Measurements from ENCODE around the gene PIAS2. TPM values are rescaled to one million over a fixed set of nuclear protein-coding genes. Genes with fewer than 3 reads are reported as not detected.

The PIAS2 gene
- total and polyA plus RNA-seq, 9 of the 15 experiments (the other 6 are each of a cell fraction or from before 2014, with no cell fraction given), result 2.9 to 23.9 (median 12.0) TPM

- TF ChIP-seq HMGN3 (IDR thresholded peaks at IDR 0.05; ENCODE audit: borderline replicate concordance, extremely low read depth, insufficient read length, low read depth, low read length) (peak; percentile 35), ZNF707 (CRISPR knock-in tag; conservative IDR thresholded peaks at IDR 0.05) (no peak), ZEB2 (IDR thresholded peaks at IDR 0.05) (peak; percentile 55; the same call in 1 of the 2 replicates), ZBTB49 (CRISPR knock-in tag; IDR thresholded peaks at IDR 0.05; ENCODE audit: borderline replicate concordance) (no peak), HDAC1 (IDR thresholded peaks at IDR 0.05) (peak in 1 of 2 experiments; percentile 48; a peak in 1 of 4 replicates), MTA2 (IDR thresholded peaks at IDR 0.05; ENCODE audit: low read depth) (peak; percentile 69), TCF3 (CRISPR knock-in tag; IDR thresholded peaks at IDR 0.05) (peak; percentile 76), ZNF395 (CRISPR knock-in tag; IDR thresholded peaks at IDR 0.05) (no peak), PKNOX1 (IDR thresholded peaks at IDR 0.05) (peak; percentile 55), HDAC3 (IDR thresholded peaks at IDR 0.05; ENCODE audit: borderline replicate concordance, partially characterized antibody) (peak; percentile 35), NFIC (IDR thresholded peaks at IDR 0.05) (peak; percentile 63), NCOR1 (IDR thresholded peaks at IDR 0.05) (peak; percentile 78), SOX6 (IDR thresholded peaks at IDR 0.05) (peak; percentile 79), ZNF57 (CRISPR knock-in tag; IDR thresholded peaks at IDR 0.05) (no peak), HIVEP1 (CRISPR knock-in tag; IDR thresholded peaks at IDR 0.05) (no peak), FOXA3 (CRISPR knock-in tag; conservative IDR thresholded peaks at IDR 0.05 in 1 of 2, IDR thresholded peaks at IDR 0.05 in 1 of 2) (no peak), ZNF12 (CRISPR knock-in tag; IDR thresholded peaks at IDR 0.05) (no peak), CCNT2 (IDR thresholded peaks at IDR 0.05; ENCODE audit: borderline replicate concordance, extremely low read depth, insufficient read length, low read depth, low read length) (peak; percentile 86), BHLHE40 (IDR thresholded peaks at IDR 0.05; ENCODE audit: low read length) (no peak), NCOA2 (IDR thresholded peaks at IDR 0.05; ENCODE audit: partially characterized antibody in 2 of 2) (no peak)
- TF ChIP-seq, protein P1, sequence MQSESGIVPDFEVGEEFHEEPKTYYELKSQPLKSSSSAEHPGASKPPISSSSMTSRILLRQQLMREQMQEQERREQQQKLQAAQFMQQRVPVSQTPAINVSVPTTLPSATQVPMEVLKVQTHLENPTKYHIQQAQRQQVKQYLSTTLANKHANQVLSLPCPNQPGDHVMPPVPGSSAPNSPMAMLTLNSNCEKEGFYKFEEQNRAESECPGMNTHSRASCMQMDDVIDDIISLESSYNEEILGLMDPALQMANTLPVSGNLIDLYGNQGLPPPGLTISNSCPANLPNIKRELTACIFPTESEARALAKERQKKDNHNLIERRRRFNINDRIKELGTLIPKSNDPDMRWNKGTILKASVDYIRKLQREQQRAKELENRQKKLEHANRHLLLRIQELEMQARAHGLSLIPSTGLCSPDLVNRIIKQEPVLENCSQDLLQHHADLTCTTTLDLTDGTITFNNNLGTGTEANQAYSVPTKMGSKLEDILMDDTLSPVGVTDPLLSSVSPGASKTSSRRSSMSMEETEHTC (IDR thresholded peaks at IDR 0.05), result no peak
- TF ChIP-seq, protein P2, sequence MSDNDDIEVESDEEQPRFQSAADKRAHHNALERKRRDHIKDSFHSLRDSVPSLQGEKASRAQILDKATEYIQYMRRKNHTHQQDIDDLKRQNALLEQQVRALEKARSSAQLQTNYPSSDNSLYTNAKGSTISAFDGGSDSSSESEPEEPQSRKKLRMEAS (CRISPR knock-in tag; IDR thresholded peaks at IDR 0.05), result no peak
- TF ChIP-seq, protein P3, sequence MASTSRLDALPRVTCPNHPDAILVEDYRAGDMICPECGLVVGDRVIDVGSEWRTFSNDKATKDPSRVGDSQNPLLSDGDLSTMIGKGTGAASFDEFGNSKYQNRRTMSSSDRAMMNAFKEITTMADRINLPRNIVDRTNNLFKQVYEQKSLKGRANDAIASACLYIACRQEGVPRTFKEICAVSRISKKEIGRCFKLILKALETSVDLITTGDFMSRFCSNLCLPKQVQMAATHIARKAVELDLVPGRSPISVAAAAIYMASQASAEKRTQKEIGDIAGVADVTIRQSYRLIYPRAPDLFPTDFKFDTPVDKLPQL (IDR thresholded peaks at IDR 0.05; ENCODE audit: extremely low read depth, insufficient read length), result no peak
These were observed 50.8 kb downstream of the PIAS2 start (continued) for GRCh38 chr18:46866523-46866922.
